Measurements from ENCODE around the gene RPL27. TPM values are rescaled to one million over a fixed set of nuclear protein-coding genes. Genes with fewer than 3 reads are reported as not detected.

RPL27 gene
- total and polyA plus RNA-seq, 2 of the 13 experiments (the other 11 are each of a cell fraction or from before 2014, with no cell fraction given): 1,585 to 5,840 TPM

DNA sequence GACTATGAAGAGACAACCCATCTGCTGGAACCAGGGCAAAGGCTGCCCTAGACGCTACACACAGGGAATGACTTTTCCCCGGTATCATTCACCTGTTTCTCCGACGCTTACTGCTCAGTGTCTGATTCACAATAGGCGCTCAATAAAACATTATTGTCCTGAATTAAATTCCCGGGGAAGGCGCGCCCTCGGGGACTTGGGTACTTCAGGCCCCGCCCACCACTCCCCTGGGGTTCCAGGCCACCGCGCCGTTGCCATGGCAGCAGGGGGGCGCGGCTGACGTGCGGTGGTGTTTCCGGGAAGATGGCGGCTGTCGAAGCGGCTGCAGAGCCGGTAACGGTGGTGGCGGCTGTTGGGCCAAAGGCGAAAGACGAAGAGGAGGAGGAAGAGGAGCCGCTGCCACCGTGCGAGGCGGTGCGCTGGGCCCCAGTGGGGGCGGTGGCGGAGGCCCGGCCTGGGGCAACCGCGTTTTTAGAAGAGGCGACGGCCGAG lies 17.9 kb upstream of the RPL27 start, which contains the start of gene RUNDC1 (continued):
- TF ChIP-seq TEAD3 (CRISPR knock-in tag; optimal IDR thresholded peaks at IDR 0.05; ENCODE audit: borderline replicate concordance) (peak; percentile 32), SP4 (CRISPR knock-in tag; IDR thresholded peaks at IDR 0.05) (peak; percentile 62; the same call in 1 of the 2 replicates), KMT2B (CRISPR knock-in tag; IDR thresholded peaks at IDR 0.05) (peak; percentile 79; the same call in 1 of the 2 replicates), ZSCAN9 (CRISPR knock-in tag; IDR thresholded peaks at IDR 0.05; ENCODE audit: borderline replicate concordance) (no peak; the same call in 1 of the 2 replicates), RFX3 (CRISPR knock-in tag; IDR thresholded peaks at IDR 0.05) (peak; percentile 99), NONO (IDR thresholded peaks at IDR 0.05) (no peak), NONO (CRISPR knock-in tag; conservative IDR thresholded peaks at IDR 0.05) (peak; percentile 90), ZNF383 (CRISPR knock-in tag; IDR thresholded peaks at IDR 0.05; ENCODE audit: borderline replicate concordance) (no peak), GABPB1 (CRISPR knock-in tag; IDR thresholded peaks at IDR 0.05) (peak; percentile 92), ZFP36L2 (CRISPR knock-in tag; IDR thresholded peaks at IDR 0.05) (0 out of 2 replicates have a peak, but pooled peaks have one; percentile 44), NCOA1 (CRISPR knock-in tag; IDR thresholded peaks at IDR 0.05) (peak; percentile 64; the same call in 1 of the 2 replicates), ZMYM4 (CRISPR knock-in tag; IDR thresholded peaks at IDR 0.05) (peak; percentile 62; the same call in 1 of the 2 replicates), KLF9 (CRISPR knock-in tag; IDR thresholded peaks at IDR 0.05; ENCODE audit: low read depth) (peak; percentile 78; the same call in 1 of the 2 replicates), ATF7 (IDR thresholded peaks at IDR 0.05) (no peak), ATF7 (CRISPR knock-in tag; IDR thresholded peaks at IDR 0.05) (no peak), IRF2 (CRISPR knock-in tag; IDR thresholded peaks at IDR 0.05) (peak; percentile 28)
- TF ChIP-seq, protein P1, sequence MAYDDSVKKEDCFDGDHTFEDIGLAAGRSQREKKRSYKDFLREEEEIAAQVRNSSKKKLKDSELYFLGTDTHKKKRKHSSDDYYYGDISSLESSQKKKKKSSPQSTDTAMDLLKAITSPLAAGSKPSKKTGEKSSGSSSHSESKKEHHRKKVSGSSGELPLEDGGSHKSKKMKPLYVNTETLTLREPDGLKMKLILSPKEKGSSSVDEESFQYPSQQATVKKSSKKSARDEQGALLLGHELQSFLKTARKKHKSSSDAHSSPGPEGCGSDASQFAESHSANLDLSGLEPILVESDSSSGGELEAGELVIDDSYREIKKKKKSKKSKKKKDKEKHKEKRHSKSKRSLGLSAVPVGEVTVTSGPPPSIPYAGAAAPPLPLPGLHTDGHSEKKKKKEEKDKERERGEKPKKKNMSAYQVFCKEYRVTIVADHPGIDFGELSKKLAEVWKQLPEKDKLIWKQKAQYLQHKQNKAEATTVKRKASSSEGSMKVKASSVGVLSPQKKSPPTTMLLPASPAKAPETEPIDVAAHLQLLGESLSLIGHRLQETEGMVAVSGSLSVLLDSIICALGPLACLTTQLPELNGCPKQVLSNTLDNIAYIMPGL (CRISPR knock-in tag; IDR thresholded peaks at IDR 0.05; ENCODE audit: borderline replicate concordance in 1 of 2, low read depth in 1 of 2): peak; percentile 26 to 71; a peak in 2 of 4 replicates
- TF ChIP-seq, protein P2, sequence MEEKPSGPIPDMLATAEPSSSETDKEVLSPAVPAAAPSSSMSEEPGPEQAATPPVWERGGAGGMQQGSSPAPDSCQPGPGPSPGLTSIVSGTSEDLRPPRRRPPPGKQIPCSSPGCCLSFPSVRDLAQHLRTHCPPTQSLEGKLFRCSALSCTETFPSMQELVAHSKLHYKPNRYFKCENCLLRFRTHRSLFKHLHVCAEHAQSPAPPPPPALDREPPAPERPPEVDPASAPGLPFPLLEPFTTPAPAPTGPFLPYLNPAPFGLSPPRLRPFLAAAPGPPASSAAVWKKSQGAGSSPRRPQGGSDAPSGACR (CRISPR knock-in tag; IDR thresholded peaks at IDR 0.05): 0 out of 2 replicates have a peak, but pooled peaks have one; percentile 60
- TF ChIP-seq, protein P3, sequence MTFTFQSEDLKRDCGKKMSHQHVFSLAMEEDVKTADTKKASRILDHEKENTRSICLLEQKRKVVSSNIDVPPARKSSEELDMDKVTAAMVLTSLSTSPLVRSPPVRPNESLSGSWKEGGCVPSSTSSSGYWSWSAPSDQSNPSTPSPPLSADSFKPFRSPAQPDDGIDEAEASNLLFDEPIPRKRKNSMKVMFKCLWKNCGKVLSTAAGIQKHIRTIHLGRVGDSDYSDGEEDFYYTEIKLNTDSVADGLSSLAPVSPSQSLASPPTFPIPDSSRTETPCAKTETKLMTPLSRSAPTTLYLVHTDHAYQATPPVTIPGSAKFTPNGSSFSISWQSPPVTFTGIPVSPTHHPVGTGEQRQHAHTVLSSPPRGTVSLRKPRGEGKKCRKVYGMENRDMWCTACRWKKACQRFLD (CRISPR knock-in tag; IDR thresholded peaks at IDR 0.05; ENCODE audit: borderline replicate concordance): peak; percentile 35; the same call in 1 of the 2 replicates
- TF ChIP-seq, protein P4, sequence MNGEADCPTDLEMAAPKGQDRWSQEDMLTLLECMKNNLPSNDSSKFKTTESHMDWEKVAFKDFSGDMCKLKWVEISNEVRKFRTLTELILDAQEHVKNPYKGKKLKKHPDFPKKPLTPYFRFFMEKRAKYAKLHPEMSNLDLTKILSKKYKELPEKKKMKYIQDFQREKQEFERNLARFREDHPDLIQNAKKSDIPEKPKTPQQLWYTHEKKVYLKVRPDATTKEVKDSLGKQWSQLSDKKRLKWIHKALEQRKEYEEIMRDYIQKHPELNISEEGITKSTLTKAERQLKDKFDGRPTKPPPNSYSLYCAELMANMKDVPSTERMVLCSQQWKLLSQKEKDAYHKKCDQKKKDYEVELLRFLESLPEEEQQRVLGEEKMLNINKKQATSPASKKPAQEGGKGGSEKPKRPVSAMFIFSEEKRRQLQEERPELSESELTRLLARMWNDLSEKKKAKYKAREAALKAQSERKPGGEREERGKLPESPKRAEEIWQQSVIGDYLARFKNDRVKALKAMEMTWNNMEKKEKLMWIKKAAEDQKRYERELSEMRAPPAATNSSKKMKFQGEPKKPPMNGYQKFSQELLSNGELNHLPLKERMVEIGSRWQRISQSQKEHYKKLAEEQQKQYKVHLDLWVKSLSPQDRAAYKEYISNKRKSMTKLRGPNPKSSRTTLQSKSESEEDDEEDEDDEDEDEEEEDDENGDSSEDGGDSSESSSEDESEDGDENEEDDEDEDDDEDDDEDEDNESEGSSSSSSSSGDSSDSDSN (CRISPR knock-in tag; IDR thresholded peaks at IDR 0.05): no peak
- TF ChIP-seq, protein P5, sequence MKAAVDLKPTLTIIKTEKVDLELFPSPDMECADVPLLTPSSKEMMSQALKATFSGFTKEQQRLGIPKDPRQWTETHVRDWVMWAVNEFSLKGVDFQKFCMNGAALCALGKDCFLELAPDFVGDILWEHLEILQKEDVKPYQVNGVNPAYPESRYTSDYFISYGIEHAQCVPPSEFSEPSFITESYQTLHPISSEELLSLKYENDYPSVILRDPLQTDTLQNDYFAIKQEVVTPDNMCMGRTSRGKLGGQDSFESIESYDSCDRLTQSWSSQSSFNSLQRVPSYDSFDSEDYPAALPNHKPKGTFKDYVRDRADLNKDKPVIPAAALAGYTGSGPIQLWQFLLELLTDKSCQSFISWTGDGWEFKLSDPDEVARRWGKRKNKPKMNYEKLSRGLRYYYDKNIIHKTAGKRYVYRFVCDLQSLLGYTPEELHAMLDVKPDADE (CRISPR knock-in tag; IDR thresholded peaks at IDR 0.05): peak; percentile 44; the same call in 1 of the 2 replicates

Measured in HepG2 (cell line).